Mucosa of descending colon (tissue), 3 donors: ENCODE measurements around the gene SIL1. TPM values are rescaled to one million over a fixed set of nuclear protein-coding genes. Genes with fewer than 3 reads are reported as not detected.
"Not testable (repeated sequence)": the region's sequence is repeated elsewhere in the genome, so short reads cannot be mapped to it uniquely, and the experiment has no call there.

Experiments used
- ATAC-seq: fragments of 200-7000 bp; cut with Tn5 transposase; one replicate; pipeline ENCODE4 v1.9.1; 2020; ENCODE audit warnings: mild to moderate bottlenecking, moderate library complexity
- DNase-seq, 3 donors: peaks; one replicate each; pipeline ENCODE4 v3.0.0-alpha.2; 2020
- H3K36me3 ChIP-seq: fragments of 200-600 bp; one replicate; pipeline ENCODE4 v1.8.0; 2021; ENCODE audit warnings: low read depth, mild to moderate bottlenecking
- H3K4me1 ChIP-seq: fragments of 200-600 bp; one replicate; pipeline ENCODE4 v1.8.0; 2021; ENCODE audit warnings: low read depth, mild to moderate bottlenecking
- H3K4me3 ChIP-seq: fragments of 200-600 bp; one replicate; pipeline ENCODE4 v1.8.0; 2021; ENCODE audit warnings: mild to moderate bottlenecking
- H3K9me3 ChIP-seq: fragments of 200-600 bp; one replicate; pipeline ENCODE4 v1.8.0; 2021; ENCODE audit warnings: mild to moderate bottlenecking
- intact Hi-C, 2 donors: fragments of 100-400 bp; cut with DNase I in 1 of 2; cut with micrococcal nuclease in 1 of 2; formaldehyde crosslinking; loops; one replicate each; pipeline versions ENCODE4 v1.11.0 to v1.11.1; 2022; cut with DNase I, micrococcal nuclease
- total RNA-seq, 3 donors: library from RNA; stranded (reverse); fragmentation: NEBNext Ultra II Directional in 2 of 3; extraction: Animal tissue kit (Norgen Biotek cat#: 25700) in 2 of 3; gene quantifications; one replicate each; pipeline versions ENCODE4 v1.2.1 to v1.2.4, GENCODE V29; 2021 to 2023
- TF ChIP-seq, protein P1 (sequence below): fragments of 200-600 bp; IDR thresholded peaks from one replicate; pipeline ENCODE4 v1.8.0; 2022; ENCODE audit warnings: antibody characterized with exemption, mild to moderate bottlenecking
- donor health status: DM: no; HTN: no; CAD: no; lungs with moderate emphysema.
- donor health status: DM: no; HTN: no; CAD: no.
- donor health status: DM: no; HTN: yes; CAD: no.

Gene SIL1
- total RNA-seq, 3 donors from 2014 or later: 35.2 to 35.8 (median 35.6) TPM

DNA sequence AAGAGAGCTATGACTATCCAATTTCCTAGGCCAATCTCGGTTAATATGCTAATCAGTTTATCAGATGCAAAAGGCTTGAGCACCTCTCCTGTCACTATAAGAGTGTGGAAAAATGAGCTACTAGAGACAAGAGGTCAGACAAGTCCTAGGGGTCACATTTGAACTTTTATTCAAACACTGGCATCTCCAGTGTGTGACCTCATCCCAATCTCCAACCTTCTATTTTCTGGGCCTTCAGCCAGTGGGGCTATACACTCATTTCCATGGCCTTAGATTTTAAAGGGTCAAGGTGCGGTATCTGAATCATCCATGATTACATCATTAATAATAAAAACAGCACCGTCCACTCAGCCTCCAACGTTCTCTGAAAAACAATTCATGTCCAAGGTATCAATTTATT, 183.4 kb downstream of the SIL1 start:
- Histone ChIP-seq H3K36me3 (no peaks in the 10 kb centered on the region), H3K4me1 (no peaks in the 10 kb centered on the region), H3K9me3 (no peaks in the 10 kb centered on the region), H3K4me3 (no peak overlapping the region)
- ATAC-seq (no peak), DNase-seq (no peak)
- TF ChIP-seq, protein P1, sequence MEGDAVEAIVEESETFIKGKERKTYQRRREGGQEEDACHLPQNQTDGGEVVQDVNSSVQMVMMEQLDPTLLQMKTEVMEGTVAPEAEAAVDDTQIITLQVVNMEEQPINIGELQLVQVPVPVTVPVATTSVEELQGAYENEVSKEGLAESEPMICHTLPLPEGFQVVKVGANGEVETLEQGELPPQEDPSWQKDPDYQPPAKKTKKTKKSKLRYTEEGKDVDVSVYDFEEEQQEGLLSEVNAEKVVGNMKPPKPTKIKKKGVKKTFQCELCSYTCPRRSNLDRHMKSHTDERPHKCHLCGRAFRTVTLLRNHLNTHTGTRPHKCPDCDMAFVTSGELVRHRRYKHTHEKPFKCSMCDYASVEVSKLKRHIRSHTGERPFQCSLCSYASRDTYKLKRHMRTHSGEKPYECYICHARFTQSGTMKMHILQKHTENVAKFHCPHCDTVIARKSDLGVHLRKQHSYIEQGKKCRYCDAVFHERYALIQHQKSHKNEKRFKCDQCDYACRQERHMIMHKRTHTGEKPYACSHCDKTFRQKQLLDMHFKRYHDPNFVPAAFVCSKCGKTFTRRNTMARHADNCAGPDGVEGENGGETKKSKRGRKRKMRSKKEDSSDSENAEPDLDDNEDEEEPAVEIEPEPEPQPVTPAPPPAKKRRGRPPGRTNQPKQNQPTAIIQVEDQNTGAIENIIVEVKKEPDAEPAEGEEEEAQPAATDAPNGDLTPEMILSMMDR: no peak
- intact Hi-C loops: no loop called here

DNA sequence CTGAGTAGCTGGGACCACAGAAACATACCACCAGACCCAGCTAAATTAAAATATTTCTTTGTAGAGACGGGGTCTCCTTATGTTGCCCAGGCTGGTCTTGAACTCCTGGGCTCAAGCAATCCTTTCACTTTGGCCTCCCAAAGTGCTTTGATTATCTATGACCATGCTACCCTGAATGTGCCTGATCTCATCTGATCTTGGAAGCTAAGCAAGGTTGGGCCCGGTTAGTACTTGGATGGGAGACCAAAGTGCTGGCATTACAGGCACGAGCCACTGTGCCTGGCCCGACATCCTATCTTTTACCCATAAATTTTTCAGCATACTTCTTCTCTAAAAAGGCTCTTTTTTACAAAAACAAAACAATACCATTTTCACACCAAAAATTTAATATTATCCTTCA, 186.0 kb downstream of the SIL1 start:
- TF ChIP-seq, protein P1: no peak
- no peak for DNase-seq
- H3K36me3 ChIP-seq: no peaks in the 10 kb centered on the region
- H3K9me3 ChIP-seq: no peaks in the 10 kb centered on the region
- H3K4me1 ChIP-seq: no peaks in the 10 kb centered on the region
- no peak for ATAC-seq
- H3K4me3 ChIP-seq: no peak overlapping the region
- intact Hi-C loops: no loop called here

DNA sequence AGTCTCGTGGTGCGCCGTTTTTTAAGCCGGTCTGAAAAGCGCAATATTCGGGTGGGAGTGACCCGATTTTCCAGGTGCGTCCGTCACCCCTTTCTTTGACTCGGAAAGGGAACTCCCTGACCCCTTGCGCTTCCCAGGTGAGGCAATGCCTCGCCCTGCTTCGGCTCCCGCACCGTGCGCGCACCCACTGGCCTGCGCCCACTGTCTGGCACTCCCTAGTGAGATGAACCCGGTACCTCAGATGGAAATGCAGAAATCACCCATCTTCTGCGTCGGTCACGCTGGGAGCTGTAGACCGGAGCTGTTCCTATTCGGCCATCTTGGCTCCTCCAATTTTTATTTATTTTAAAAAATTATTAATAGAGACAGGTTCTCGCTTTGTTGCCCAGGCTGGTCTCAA, 187.0 kb downstream of the SIL1 start:
- ATAC-seq, H3K4me1 ChIP-seq, H3K36me3 ChIP-seq, H3K9me3 ChIP-seq, intact Hi-C loops, H3K4me3 ChIP-seq: not testable (repeated sequence)
- DNase-seq: peak in 2 of 3 donors; percentile 10 to 58

DNA sequence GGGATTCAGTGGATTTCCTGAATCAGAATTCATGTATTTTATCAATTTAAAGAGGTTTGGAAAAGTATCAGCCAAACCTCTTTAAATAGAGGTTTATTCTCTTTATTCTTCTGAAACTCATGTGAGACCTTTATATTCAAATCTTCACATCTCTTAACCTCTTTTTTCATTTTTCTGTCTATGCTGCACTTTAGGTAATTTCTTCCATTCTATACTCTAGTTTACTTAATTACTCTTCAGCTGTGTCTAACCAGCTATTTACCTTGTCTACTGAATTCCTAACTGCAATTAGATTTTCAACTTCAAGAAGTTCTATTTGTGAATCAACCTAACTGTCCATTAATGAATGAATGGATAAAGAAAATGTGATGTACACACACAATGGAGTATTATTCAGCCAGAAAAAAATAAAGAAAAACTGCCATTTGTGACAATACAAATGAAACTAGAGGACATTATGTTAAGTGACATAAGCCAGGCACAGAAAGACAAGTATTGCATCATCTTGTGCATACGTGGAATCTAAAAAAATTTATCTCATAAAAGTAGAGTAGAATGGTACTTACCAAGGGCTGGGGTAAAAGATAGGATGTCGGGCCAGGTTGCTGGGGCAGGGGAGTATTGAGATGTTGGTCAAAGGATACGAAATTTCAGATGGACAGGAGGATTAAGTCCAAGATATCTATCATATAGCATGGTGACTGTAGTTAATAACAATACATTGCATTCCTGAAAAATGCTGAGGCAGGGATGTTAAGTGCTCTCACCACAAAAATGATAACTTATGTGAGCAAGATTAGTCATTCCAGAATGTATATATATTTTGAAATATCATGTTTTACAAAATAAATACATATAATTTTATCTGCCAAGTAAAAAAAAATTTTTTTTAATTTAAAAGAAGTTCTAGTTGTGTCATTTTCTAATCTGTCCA, 193.5 kb downstream of the SIL1 start:
- ATAC-seq: no peak
- TF ChIP-seq, protein P1: no peak
- Histone ChIP-seq H3K9me3 (no peaks in the 10 kb centered on the region), H3K36me3 (no peaks in the 10 kb centered on the region), H3K4me1 (no peaks in the 10 kb centered on the region), H3K4me3 (no peak overlapping the region)
- intact Hi-C loops: no loop called here
- DNase-seq: no peak

DNA sequence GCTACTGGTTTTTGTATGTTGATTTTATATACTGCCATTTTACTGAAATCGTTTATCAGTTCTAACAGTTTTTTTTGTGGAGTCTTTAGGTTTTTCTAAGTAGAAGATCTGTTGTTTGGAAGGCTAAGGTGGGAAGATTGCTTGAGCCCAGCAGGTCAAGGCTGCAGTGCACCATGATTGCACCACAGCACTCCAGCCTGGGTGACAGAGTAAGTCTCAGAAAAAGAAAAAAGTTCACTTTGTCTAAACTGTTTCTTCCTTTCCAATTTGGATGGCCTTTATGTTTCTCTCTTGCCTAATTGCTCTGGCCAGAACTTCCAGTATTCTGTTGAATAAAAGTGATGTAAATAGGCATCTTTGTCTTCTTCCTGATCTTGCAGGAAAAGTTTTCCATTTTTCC, 198.5 kb downstream of the SIL1 start:
- Histone ChIP-seq H3K4me1 (no peaks in the 10 kb centered on the region), H3K36me3 (no peaks in the 10 kb centered on the region), H3K9me3 (no peaks in the 10 kb centered on the region), H3K4me3 (no peak overlapping the region)
- DNase-seq (no peak), ATAC-seq (no peak)
- TF ChIP-seq, protein P1: no peak
- intact Hi-C loops: no loop called here

DNA sequence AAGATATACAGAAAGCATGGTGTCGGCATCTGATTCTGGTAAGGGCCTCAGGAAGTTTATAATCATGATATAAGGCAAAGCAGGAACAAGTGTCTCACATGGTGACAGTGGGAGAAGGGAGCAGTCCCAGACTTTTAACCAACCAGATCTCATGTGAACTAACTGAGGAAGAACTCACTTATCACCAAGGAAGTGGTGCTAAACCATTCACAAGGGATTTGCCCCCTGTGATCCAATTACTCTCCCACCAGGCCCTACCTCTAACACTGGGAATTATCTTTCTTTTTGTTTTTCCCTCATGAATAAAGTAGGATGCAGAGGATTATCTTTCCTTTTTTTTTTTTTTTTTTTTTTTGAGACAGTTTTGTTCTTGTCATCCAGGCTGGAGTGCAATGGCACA, 199.6 kb downstream of the SIL1 start:
- ATAC-seq: no peak
- no peak for DNase-seq
- H3K9me3 ChIP-seq: no peaks in the 10 kb centered on the region
- intact Hi-C loops: no loop called here
- TF ChIP-seq, protein P1: no peak
- H3K4me3 ChIP-seq: no peak overlapping the region
- no peaks in the 10 kb centered on the region for H3K36me3 ChIP-seq
- no peaks in the 10 kb centered on the region for H3K4me1 ChIP-seq
